Endodermal cell (in vitro differentiated cells): Measurements from ENCODE around the gene RBM18. TPM values are rescaled to one million over a fixed set of nuclear protein-coding genes. Genes with fewer than 3 reads are reported as not detected.

ENCODE experiments used
- DNase-seq: peaks from one replicate; pipeline ENCODE4 v3.0.0-alpha.2; 2017
- H3K27ac ChIP-seq: 2 replicates; pipeline ENCODE4 v1.5.1; 2013; ENCODE audit warnings: mild to moderate bottlenecking, low read depth, low read length, moderate library complexity
- H3K27me3 ChIP-seq: 2 replicates; pipeline ENCODE4 v1.6.1; 2013; ENCODE audit warnings: mild to moderate bottlenecking, low read length, moderate library complexity; ENCODE audit not compliant: insufficient read depth, control insufficient read depth, poor library complexity, severe bottlenecking
- H3K36me3 ChIP-seq: 2 replicates; pipeline ENCODE4 v1.7.0; 2013; ENCODE audit warnings: mild to moderate bottlenecking, low read length, moderate library complexity; ENCODE audit not compliant: control insufficient read depth, insufficient read depth
- H3K4me1 ChIP-seq: one replicate; pipeline ENCODE4 v1.7.0; 2013; ENCODE audit warnings: low read length; ENCODE audit not compliant: control insufficient read depth, insufficient read depth
- H3K4me3 ChIP-seq: 2 replicates; pipeline ENCODE4 v1.5.1; 2013; ENCODE audit warnings: mild to moderate bottlenecking, low read length, moderate library complexity
- H3K9ac ChIP-seq: 2 replicates; pipeline ENCODE4 v1.6.1; 2013; ENCODE audit warnings: mild to moderate bottlenecking, low read length, moderate library complexity; ENCODE audit not compliant: poor library complexity, severe bottlenecking; ENCODE audit errors: extremely low read depth
- H3K9me3 ChIP-seq: 2 replicates; pipeline ENCODE4 v1.6.1; 2013; ENCODE audit warnings: mild to moderate bottlenecking, low read length, moderate library complexity; ENCODE audit not compliant: control insufficient read depth
- H3K27ac Mint-ChIP-seq: 2 replicates; pipeline ENCODE4 v1.8.0; 2020; ENCODE audit warnings: mixed read lengths
- H3K27me3 Mint-ChIP-seq: 2 replicates; pipeline ENCODE4 v1.8.0; 2021; ENCODE audit warnings: mild to moderate bottlenecking, mixed read lengths; ENCODE audit not compliant: insufficient read depth
- H3K36me3 Mint-ChIP-seq: 2 replicates; pipeline ENCODE4 v1.8.0; 2020; ENCODE audit warnings: low read depth, mixed read lengths
- H3K4me1 Mint-ChIP-seq: 2 replicates; pipeline ENCODE4 v1.8.0; 2020; ENCODE audit warnings: mixed read lengths
- H3K4me3 Mint-ChIP-seq: 2 replicates; pipeline ENCODE4 v1.8.0; 2020; ENCODE audit warnings: mild to moderate bottlenecking, moderate library complexity, mixed read lengths
- H3K9me3 Mint-ChIP-seq: 2 replicates; pipeline ENCODE4 v1.8.0; 2020; ENCODE audit warnings: mild to moderate bottlenecking, mixed read lengths
- WGBS, 2 experiments: methylation state at CpG; one replicate each; pipeline versions ENCODE4 v1.1.5 to v1.1.7; 2013; ENCODE audit warnings: missing lambda C conversion rate in 2 of 2, mixed read lengths in 1 of 2; ENCODE audit not compliant: insufficient coverage in 1 of 2, insufficient read length in 1 of 2; 5-methylcytosine and 5-hydroxymethylcytosine counted together
- long read RNA-seq, 4 experiments: library from polyadenylated mRNA in 2 of 4; library from RNA in 1 of 4; library from capped mRNA in 1 of 4; stranded (forward) in 3 of 4; unstranded in 1 of 4; transcript quantifications; one replicate each; pipeline ENCODE4 v2.0.0, GENCODE V29; 2020 to 2021; ENCODE audit warnings: inconsistent platforms in 1 of 4
- polyA plus RNA-seq, 2 experiments: library from polyadenylated mRNA; stranded (reverse); fragments of 50-300 nt; gene quantifications; one replicate each; pipeline ENCODE4 v1.2.3, GENCODE V29; 2013
- total RNA-seq, 2 donors: library from RNA; stranded (reverse); fragmentation: NEBNext Ultra II Directional in 1 of 2; extraction: Animal tissue kit (Norgen Biotek cat#: 25700) in 1 of 2; gene quantifications; 2 replicates in 1 of 2; 3 replicates in 1 of 2; pipeline ENCODE4 v1.2.1, GENCODE V29; 2021
- TF ChIP-seq, protein P1 (sequence below): fragments of 200-600 bp; sonication (generic); conservative IDR thresholded peaks from 2 replicates; pipeline ENCODE4 v1.5.0; 2021; ENCODE audit warnings: antibody characterized with exemption, mild to moderate bottlenecking

RBM18 gene, protein sequence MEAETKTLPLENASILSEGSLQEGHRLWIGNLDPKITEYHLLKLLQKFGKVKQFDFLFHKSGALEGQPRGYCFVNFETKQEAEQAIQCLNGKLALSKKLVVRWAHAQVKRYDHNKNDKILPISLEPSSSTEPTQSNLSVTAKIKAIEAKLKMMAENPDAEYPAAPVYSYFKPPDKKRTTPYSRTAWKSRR
- 10 to 100 TPM; 15.7 to 17.3 TPM for total RNA-seq
- 23.0 TPM for polyA plus RNA-seq (2013, experiment 1 of 2)
- 19.6 TPM for polyA plus RNA-seq (2013, experiment 2 of 2)
- long read RNA-seq, experiment 1, full-length matches to known transcripts, result 7 of 14 reads
- long read RNA-seq, experiment 1, partial matches to known transcripts, result 2 of 14 reads
- long read RNA-seq, experiment 1, other reads (novel, unspliced or antisense), result 5 of 14 reads
- long read RNA-seq, experiment 2, full-length matches to known transcripts, result 46 of 57 reads
- long read RNA-seq, experiment 2, partial matches to known transcripts, result 3 of 57 reads
- long read RNA-seq, experiment 2, other reads (novel, unspliced or antisense), result 8 of 57 reads
- long read RNA-seq, experiment 3, full-length matches to known transcripts, result 91 of 111 reads
- long read RNA-seq, experiment 3, partial matches to known transcripts, result 2 of 111 reads
- long read RNA-seq, experiment 3, other reads (novel, unspliced or antisense), result 18 of 111 reads
- long read RNA-seq, experiment 4, full-length matches to known transcripts, result 17 of 25 reads
- long read RNA-seq, experiment 4, partial matches to known transcripts, result 1 of 25 reads
- long read RNA-seq, experiment 4, other reads (novel, unspliced or antisense), result 7 of 25 reads

DNA sequence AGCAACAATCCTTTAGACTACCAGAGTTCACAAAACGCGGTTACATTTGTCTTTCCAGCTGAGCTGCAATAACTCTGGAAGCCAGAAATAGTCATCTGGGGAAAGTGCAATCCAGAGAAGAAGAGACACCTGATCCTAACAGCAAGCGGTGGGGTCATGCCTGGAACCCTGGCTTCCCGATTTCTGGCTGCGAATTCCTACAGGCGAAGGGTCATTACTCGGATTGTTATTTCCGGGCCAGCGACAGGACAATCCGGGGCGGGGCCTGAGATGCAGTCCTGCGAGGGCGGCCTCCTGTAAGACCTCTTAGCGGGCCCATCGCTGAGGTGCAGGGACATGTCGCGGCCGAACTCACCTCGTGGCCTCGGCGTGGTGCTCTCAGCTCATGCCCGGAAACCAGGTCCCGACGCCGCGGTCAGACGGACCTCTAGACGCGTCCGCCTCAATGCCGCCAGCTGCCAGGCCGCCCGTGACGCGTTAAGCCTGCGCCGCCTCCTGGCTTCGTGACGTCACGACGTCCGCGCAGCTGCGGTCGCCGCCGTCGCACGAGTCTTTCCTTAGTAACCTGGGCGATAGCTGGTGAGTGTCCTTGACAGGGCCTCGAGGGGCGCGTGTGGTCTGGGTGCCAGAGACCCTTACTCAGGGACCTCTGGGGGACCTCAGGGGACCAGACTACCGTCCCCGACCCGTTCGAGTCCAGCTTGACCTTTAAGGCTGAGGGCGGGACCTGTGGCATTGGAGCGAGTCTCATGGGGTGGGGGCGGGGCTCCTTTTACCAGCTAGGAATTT is at the start of gene RBM18, which contains the start of gene MRRF:
TSS of gene RBM18 (minus strand) at position 481 of the 789 bp plus-strand sequence. CDS start 3,348 bp downstream, outside the sequence.
TSS of gene MRRF (plus strand) at position 523 of the 789 bp plus-strand sequence. CDS start 6,010 bp downstream, outside the sequence.
- peaks cover 17% of the 10 kb centered on the region for H3K36me3 ChIP-seq
- Mint-ChIP-seq H3K27ac (peak within 1 kb of the TSS; percentile 99), H3K36me3 (peaks cover 11% of the 10 kb centered on the region), H3K9me3 (no peaks in the 10 kb centered on the region), H3K4me3 (peak within 1 kb of the TSS; percentile 92), H3K27me3 (no peaks in the 10 kb centered on the region), H3K4me1 (peaks cover 6% of the 10 kb centered on the region)
- no peaks in the 10 kb centered on the region for H3K9me3 ChIP-seq
- DNase-seq, result peak; percentile 98
- peak within 1 kb of the TSS; percentile 92 for H3K9ac ChIP-seq
- peak within 1 kb of the TSS; percentile 97 for H3K4me3 ChIP-seq
- 0% methylated on average over 36 to 60 of the region's 60 CpGs for WGBS, 2 experiments
- H3K4me1 ChIP-seq, result no peaks in the 10 kb centered on the region
- peak within 1 kb of the TSS; percentile 94 for H3K27ac ChIP-seq
- H3K27me3 ChIP-seq, result no peaks in the 10 kb centered on the region
- TF ChIP-seq, protein P1, sequence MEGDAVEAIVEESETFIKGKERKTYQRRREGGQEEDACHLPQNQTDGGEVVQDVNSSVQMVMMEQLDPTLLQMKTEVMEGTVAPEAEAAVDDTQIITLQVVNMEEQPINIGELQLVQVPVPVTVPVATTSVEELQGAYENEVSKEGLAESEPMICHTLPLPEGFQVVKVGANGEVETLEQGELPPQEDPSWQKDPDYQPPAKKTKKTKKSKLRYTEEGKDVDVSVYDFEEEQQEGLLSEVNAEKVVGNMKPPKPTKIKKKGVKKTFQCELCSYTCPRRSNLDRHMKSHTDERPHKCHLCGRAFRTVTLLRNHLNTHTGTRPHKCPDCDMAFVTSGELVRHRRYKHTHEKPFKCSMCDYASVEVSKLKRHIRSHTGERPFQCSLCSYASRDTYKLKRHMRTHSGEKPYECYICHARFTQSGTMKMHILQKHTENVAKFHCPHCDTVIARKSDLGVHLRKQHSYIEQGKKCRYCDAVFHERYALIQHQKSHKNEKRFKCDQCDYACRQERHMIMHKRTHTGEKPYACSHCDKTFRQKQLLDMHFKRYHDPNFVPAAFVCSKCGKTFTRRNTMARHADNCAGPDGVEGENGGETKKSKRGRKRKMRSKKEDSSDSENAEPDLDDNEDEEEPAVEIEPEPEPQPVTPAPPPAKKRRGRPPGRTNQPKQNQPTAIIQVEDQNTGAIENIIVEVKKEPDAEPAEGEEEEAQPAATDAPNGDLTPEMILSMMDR, result no peak

DNA sequence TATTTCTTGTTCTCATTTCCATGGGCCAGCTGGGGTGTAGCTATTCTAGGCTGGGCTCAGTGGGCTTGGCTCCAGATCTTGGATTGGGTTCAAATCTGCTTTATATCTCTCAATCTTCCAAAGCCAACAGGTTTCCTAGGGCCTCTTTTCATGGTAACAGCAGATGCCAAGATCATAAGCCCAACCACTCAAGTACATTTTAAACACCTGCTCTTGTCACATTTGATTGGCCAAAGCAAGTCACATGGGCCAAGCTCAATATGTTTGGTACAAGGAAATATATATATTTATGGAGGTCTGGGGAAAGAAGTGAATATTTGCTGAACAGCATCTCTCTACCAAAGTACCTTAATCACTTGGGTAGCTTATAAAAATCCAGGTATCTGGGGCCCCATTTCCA is 49.5 kb upstream of the RBM18 start:
- Histone ChIP-seq H3K4me1 (peaks cover 2% of the 10 kb centered on the region), H3K36me3 (peaks cover 29% of the 10 kb centered on the region), H3K4me3 (no peak overlapping the region), H3K27me3 (no peaks in the 10 kb centered on the region), H3K9ac (no peak overlapping the region), H3K9me3 (no peaks in the 10 kb centered on the region), H3K27ac (no peak overlapping the region)
- Mint-ChIP-seq H3K27me3 (no peaks in the 10 kb centered on the region), H3K4me1 (peaks cover 5% of the 10 kb centered on the region), H3K9me3 (no peaks in the 10 kb centered on the region), H3K36me3 (peaks cover 11% of the 10 kb centered on the region), H3K4me3 (no peak overlapping the region), H3K27ac (no peak overlapping the region)
- DNase-seq, result no peak
- TF ChIP-seq, protein P1, result no peak

DNA sequence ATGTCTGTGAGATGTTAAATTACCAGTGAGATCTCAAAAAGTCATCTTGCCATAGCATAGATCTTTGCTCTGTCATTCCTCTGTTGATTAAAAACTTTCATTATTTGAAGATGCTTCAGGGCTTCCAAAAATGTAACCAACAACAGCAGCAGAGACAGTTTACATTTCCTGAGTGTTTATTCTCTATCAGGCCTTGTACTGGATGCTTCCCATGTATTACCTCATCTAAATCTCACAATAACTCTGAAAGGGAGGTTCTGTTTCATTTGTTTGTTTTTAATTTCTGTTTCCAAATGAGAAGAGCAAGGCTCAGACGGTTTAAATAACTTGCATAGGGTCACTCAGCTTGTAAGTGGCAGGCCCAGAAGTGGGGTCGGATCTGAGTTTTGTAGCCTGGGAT is 45.2 kb upstream of the RBM18 start:
- WGBS, 2 experiments, result 92 to 100% methylated on average over 1 to 2 of the region's 2 CpGs
- H3K27ac Mint-ChIP-seq, result no peak overlapping the region
- H3K4me3 Mint-ChIP-seq, result no peak overlapping the region
- H3K9ac ChIP-seq, result no peak overlapping the region
- no peak overlapping the region for H3K27ac ChIP-seq
- peaks cover 2% of the 10 kb centered on the region for H3K4me1 Mint-ChIP-seq
- no peak for DNase-seq
- H3K36me3 Mint-ChIP-seq, result peaks cover 26% of the 10 kb centered on the region
- TF ChIP-seq, protein P1, result no peak
- H3K27me3 ChIP-seq, result no peaks in the 10 kb centered on the region
- no peaks in the 10 kb centered on the region for H3K4me1 ChIP-seq
- no peaks in the 10 kb centered on the region for H3K9me3 Mint-ChIP-seq
- H3K4me3 ChIP-seq, result no peak overlapping the region
- H3K27me3 Mint-ChIP-seq, result no peaks in the 10 kb centered on the region
- H3K36me3 ChIP-seq, result peaks cover 44% of the 10 kb centered on the region
- H3K9me3 ChIP-seq, result no peaks in the 10 kb centered on the region
